CD4-positive, alpha-beta T cell treated with Interferon gamma for 1 hour (primary cell): ENCODE results near the gene TBC1D9.

Experiments used
- DNase-seq: peaks from one replicate; pipeline ENCODE4 v3.0.0-alpha.2; 2020

The TBC1D9 gene

GRCh38 chr4:140719686-140720085, 36.5 kb downstream of the TBC1D9 start:
- DNase-seq, result no peak

GRCh38 chr4:140719022-140719421, 37.2 kb downstream of the TBC1D9 start:
- peak; percentile 9 for DNase-seq

GRCh38 chr4:140718241-140718952, 37.8 kb downstream of the TBC1D9 start:
- no peak for DNase-seq

DNA sequence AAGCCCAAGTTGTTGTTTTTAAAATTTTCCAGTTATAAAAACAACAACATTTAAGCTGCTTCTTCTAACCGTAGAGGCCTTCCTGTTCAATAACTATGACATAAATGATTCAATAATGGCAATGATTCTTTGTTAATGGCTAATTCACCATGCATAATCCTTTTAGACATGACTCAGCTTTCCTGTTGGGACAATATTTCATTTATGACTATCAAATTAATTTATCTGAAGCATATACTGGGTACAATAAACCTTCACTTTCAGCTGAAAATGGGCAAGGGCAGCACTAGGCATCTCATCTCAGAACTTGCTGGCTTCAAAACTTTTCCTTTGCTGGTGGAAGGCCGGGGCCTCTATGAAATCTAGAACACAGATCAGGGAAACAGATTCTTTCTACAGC, 38.9 kb downstream of the TBC1D9 start:
- no peak for DNase-seq

DNA sequence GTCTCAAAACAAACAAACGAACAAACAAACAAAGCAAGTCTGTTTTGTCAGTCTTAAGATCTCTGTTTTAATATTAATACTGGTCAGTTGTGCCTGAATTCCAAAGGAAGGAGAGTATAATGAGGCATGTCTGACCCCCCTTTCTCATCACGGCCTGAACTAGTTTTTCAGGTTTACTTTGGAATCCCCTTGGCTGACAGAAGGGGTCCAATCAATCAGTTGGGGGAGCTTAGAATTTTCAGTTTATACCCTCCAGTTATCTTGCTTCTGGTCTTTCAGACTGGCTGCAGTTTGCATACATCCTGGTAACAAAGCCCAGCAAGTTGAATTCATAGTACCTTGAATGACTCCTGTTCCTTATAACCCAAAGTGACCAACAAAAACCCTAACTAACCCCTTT, 41.1 kb downstream of the TBC1D9 start:
- DNase-seq, result no peak

- no peak for DNase-seq
These were observed 44.3 kb downstream of the TBC1D9 start for GRCh38 chr4:140711910-140712309.

DNA sequence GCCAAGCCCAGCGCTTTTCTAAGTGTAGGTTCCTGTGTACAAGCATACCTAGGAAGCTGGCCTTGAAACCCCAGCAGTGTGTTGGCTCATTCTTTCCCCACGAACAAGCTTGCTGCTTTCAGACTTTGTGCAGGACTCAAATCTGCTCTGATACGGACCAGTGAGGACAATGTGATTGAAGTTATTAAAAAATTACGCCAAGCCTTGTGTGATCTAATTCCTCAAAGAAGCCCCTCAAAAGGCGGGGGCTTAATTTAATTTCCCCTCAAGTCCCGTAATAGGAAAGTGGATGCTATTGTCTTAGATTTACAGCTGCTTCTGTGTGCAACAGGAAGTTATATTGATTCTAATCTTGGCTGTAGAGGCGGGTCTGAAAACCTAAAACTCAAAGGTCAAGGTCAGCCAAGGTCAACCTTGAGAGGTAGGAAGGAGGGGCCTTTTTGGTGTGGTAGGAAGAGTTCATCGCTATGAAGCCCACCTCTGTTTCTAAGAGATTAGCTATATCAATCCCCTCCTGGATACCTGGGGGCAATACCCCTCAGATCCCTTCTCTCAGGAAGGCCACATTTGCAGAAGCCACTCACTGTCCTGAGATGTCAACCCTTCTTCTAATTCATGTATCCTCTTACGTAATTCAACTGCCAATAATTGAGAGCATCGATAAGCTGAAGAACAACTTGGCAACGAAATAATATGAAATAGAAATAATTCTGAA, 45.1 kb downstream of the TBC1D9 start:
- no peak for DNase-seq

DNA sequence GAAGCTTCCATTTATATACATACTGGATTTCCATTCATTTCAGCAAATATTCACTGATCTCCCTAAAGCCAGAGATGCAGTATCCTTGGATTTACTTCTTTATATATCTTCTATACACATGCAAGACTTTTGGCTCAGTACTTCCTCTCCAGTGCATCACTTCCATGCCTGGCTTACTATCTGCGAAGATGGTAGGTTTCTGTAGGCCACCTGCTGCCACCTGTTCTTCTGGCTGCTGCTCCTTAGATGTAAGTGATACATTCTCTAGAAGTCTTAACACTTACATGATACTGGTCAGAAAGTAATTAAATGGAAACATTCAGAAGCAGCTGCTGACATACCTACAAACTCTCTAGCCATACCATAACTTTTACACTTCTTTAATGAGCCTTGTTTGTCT, 48.9 kb downstream of the TBC1D9 start:
- DNase-seq, result no peak

DNA sequence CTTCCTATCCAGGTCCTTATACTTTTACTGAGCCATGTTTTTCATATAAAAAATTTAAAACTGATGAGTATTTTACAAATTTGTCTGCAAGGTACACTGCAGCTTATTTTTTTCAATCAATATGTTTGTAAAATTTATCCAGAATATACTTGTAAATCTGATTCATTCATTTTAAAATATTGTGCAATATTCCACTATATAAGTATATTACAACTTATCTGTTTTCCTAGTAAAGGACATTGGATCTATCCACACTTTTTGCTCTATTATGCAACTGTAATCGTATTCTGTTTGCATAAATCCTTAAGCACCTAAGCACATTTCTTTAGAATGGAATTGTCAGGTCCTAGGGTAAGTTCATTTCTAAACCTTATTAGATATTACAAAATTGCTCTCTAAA, 49.5 kb downstream of the TBC1D9 start:
- no peak for DNase-seq

GRCh38 chr4:140706276-140706625, 49.9 kb downstream of the TBC1D9 start:
- no peak for DNase-seq

GRCh38 chr4:140705625-140706275, 50.4 kb downstream of the TBC1D9 start:
- DNase-seq, result no peak

- DNase-seq, result no peak
These were observed 51.2 kb downstream of the TBC1D9 start for GRCh38 chr4:140704964-140705363.

DNA sequence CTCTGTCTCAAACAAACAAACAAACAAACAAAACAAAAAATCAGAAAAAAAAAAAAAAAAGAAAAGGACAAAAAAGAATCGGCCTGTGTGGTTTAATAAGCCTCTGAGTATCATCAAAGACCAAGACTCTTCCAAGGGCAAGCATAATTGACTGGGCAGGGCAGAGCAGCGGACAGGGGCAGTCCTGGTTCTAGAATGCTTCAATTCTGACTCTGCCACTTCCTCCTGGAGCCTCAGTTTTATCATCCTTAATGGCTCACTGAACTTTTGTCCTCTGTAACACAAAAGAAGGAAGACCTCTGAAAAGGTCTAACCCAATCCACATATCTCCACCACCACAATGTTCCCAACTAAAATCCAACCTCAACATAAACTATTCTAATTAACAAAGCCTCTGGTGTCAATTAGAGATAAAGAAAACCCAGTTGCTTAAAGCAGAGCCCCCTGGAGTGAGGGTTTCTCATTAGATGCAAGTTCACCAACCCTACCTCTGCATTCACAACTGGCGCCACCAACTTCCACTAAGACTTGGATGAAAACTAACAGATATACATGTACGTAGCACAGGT, 51.7 kb downstream of the TBC1D9 start:
- DNase-seq, result no peak

GRCh38 chr4:140703463-140703862, 52.7 kb downstream of the TBC1D9 start:
- no peak for DNase-seq

GRCh38 chr4:140702096-140702757, 54.0 kb downstream of the TBC1D9 start:
- no peak for DNase-seq

GRCh38 chr4:140701071-140701470, 55.1 kb downstream of the TBC1D9 start:
- DNase-seq, result no peak

DNA sequence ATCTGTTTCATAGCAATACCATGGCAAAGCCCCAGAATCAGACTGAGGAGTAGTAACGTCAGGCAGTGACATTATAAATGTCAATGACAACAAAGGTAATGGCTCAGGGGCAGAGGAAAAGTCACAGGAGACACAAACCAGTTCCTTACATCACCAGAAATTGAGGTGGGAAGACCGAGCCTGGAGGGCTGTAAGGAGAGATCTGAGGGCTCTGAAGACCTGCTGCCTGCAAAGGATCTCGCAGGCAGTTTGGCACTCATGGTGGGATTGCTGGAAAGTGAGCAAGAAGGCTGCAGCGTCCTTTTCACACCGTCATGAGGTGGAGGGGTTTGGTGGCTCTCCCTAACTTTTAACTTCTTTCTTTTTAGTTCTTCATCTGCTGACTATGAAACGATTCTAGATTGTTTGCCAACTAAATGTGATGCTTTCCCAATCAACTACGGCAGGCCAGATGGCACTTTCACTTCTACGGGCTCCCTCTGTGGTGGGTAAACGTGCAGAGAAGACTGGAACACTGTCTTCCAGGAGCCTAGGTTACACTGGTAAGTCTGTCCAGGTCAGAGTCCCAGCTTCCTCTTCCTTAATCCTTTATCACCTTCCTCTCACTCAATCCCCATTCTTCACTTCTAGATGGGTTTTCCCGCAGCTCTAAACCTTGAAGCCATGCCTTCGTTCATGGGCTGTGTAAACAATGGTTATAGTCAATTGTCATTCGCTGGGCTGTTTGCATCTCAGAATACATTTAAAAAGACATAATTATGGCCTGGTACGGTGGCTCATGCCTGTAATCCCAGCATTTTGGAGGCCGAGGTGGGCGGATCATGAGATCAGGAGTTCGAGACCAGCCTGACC, 58.2 kb downstream of the TBC1D9 start:
- no peak for DNase-seq

GRCh38 chr4:140695483-140695882, 60.7 kb downstream of the TBC1D9 start:
- DNase-seq, result no peak

DNA sequence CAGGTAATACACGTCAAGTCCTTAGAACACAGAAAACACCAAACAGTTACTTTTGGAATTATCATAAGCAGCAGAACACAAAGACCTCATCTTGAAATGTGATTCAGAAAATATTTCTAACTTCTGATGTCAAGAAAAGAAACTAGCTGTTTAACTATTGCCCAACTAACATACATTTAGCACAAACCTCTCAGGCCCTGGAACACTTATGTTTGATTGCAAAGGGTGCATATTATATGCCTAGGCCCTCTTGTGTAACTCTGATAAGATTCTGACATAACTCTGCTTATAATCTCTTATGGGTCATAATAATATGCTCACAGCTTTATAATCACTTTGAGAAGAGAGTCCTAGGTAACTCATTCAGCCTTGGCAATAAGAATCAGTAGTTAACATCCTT, 62.6 kb downstream of the TBC1D9 start:
- DNase-seq, result no peak

- no peak for DNase-seq
These were observed 64.8 kb downstream of the TBC1D9 start for GRCh38 chr4:140691369-140691768.

DNA sequence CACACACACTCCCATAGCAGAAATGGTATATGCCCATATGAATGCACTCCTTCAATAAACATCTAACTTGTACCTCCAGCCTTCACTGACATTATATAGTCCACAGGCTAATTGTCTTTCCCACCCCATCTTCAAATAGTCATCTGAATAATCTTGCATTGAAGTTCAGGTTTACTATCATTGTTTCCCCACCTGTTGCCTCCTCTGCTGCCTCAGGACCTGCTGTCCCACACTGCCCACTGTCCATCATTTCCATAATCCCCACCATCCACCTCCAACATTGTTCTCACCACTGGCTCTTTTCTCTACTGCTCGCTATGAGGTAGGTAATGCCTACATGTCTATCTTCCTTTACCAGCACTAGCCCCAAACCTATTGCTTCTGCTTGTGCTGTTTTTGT, 66.1 kb downstream of the TBC1D9 start:
- no peak for DNase-seq

- DNase-seq, result no peak
These were observed 66.6 kb downstream of the TBC1D9 start for GRCh38 chr4:140689623-140690022.
